HG02981 (cell line): ENCODE results near the gene COG3.
"Not testable (repeated sequence)": the region's sequence is repeated elsewhere in the genome, so short reads cannot be mapped to it uniquely, and the experiment has no call there.

Experiments used
- ATAC-seq: cut with Tn5 transposase; IDR thresholded peaks from one replicate; pipeline ENCODE4 v1.9.1; 2021; ENCODE audit warnings: mild to moderate bottlenecking, moderate library complexity; ENCODE audit not compliant: unreplicated experiment

The COG3 gene, protein sequence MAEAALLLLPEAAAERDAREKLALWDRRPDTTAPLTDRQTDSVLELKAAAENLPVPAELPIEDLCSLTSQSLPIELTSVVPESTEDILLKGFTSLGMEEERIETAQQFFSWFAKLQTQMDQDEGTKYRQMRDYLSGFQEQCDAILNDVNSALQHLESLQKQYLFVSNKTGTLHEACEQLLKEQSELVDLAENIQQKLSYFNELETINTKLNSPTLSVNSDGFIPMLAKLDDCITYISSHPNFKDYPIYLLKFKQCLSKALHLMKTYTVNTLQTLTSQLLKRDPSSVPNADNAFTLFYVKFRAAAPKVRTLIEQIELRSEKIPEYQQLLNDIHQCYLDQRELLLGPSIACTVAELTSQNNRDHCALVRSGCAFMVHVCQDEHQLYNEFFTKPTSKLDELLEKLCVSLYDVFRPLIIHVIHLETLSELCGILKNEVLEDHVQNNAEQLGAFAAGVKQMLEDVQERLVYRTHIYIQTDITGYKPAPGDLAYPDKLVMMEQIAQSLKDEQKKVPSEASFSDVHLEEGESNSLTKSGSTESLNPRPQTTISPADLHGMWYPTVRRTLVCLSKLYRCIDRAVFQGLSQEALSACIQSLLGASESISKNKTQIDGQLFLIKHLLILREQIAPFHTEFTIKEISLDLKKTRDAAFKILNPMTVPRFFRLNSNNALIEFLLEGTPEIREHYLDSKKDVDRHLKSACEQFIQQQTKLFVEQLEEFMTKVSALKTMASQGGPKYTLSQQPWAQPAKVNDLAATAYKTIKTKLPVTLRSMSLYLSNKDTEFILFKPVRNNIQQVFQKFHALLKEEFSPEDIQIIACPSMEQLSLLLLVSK

DNA sequence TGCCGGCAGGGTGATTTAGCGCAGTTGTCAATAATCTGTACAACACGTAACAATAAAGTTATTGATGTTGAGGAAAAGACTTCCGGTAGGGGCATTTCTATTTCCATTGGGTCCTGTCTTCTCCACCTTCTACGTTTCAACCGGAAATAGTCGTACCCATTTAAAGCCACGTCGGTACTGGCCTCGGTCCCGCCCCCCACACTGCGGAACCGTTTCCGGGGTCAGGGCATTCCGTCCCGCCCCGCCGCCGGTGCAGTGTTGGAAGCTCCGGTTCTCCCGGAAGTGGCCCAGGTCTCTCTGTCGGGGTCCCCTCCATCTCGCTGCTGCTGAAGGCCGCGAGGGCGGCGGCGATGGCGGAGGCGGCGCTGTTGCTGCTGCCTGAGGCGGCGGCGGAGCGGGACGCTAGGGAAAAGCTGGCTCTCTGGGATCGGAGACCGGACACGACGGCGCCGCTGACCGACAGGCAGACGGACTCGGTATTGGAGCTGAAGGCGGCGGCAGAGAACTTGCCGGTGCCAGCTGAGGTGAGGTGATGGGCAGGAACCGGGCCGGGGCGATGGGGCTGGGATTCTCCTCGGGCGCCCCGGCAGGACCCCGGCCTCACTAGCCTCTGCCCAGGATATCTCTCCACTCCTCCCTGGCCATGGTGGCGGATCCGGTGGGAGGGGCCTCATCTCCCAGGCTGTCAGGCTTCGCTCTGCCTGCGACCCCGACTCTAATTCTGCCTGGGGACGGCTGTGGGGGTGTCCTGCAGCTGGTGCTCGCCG lies at the start of gene COG3:
COG3 (plus strand) TSS at position 253 of the 767 bp plus-strand sequence; CDS start at position 351, 98 bp downstream.
- peak; percentile 96 for ATAC-seq

DNA sequence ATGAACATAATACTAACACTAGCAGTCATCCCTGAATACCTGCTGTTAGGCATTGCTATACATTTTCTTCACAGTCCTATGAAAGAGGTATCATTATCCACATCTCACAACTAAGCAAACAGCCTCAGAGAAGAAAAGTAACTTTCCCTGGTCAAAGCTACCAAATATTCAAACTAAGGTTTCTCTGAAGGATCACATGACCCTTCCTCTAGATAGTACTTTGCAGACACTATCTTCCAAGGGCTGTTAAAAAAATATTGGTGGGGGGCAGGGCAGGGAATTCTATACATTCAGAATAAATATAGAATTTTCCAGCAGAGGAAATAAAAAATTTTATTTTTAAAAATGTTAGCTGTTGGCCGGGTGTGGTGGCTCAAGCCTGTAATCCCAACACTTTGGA lies 49.6 kb upstream of the COG3 start:
- no peak for ATAC-seq

DNA sequence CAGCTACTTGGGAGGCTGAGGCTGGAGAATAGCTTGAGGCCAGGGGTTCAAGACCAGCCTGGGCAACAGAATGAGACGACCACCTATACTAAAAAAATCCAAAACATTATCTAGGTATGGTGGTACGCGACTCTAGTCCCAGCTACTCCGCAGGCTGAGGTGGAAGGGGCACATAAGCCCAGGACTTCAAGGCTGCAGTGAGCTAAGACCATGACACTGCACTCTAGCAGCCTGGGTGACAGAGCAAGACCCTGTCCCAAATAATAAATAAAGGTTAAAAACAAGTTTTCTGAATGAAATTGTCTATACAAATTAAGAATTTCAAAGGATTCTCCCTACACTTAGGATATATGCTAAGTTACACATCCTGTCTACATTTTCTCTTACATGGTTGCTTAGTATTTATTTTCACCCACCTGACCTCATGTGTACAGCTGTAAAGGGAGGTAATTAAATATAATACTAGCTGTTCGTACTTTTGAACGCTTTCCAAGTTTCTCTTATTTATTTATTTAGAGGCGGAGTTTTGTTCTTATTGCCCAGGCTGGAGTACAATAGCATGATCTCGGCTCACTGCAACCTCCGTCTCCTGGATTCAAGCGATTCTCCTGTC lies 48.1 kb upstream of the COG3 start:
- ATAC-seq = no peak

DNA sequence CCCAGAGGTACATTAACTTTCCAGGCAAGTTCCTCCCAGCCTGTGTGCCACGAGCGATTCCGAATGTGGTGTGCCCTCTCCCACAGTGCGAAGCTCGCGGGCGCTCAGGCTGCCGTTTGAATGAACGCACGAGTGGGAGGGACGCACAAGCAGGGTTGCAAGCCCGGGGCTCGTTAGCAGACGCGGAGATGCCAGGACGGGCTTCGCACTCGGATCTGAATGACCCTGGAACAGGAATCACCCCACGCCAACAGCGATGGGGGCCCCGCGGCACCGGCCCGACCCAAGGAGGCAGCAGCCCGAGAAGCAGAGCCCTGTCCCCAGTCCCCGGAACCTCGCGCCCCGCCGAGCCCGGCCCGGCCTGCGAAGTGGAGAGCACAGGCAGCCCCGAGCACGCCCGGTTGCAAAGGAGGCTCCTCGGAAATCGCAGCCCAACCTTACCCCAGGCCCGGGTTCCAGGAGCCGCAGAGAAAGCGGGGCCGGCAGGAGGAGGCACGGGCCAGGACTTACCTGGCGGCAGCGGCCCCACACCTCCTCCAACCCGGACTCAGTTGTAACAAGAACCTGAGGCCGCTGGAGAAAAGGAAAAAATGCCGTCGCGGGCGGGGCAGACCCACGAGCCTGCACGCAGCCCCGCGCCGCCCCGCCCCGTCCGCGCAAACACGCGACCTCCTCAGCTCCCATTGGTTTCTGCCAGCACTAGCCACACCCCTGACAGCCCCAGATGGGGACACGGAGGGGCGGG lies 46.8 kb upstream of the COG3 start, which contains the start of gene SLC25A30:
SLC25A30 (minus strand) TSS at position 584 of the 745 bp plus-strand sequence. CDS start 6,948 bp downstream, outside the sequence.
- peak; percentile 90 for ATAC-seq

DNA sequence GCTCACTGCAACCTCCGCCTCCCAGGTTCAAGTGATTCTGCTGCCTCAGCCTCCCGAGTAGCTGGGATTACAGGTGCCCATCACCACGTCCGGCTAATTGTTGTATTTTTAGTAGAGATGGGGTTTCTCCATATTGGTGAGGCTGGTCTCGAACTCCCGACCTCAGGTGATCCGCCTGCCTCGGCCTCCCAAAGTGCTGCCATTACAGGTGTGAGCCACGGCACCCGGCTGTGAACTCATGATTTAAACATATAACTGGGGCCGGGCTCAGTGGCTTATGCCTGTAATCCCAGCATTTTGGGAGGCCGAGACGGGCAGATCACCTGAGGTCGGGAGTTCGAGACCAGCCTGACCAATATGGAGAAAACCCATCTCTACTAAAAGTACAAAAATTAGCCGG lies 45.4 kb upstream of the COG3 start:
- not testable (repeated sequence) for ATAC-seq

DNA sequence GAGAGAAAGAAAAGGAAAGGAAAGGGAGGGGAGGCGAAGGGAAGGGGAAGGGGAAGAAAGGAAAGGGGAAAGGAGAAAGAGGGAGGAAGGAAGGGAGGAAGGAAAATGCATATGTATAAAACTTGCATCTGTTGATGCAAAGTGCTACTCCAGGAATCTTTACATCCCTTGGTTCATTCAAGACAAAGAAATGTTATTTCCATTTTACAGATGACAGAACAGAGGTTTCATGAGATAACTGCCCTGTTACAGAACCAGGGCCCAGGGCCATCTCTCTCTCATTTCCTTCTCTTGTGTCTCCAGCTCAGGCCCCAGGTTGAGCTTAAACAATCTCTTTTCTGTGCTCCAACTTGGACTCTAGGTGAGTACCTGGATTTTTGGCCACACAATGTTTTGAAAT lies 44.8 kb upstream of the COG3 start:
- no peak for ATAC-seq

DNA sequence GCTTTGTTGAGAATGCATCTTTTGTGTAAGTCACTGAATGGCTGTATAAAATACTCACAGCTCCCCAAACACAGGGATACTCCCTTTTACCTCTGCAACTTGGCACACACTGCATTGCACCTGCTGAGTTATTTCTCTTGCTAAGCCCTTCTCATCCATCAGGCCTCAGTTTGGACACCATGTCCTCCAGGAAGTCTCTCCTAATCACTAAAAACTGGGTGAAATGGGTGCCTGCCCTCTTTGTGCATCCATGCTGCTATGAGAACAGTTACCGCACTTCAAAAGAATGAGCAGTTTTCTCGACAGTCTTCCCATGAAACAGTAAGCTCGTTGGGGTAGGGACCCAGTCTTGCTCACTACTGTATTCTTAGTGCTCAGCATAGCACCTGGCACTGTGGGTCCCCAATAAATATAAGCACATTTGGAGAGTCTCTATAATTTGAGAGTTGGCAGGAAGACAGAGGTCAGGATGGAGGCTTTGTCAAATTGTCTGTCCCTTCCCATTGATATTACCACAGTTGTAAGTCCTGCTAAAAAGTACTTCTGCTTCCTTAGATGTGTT lies 41.9 kb upstream of the COG3 start:
- ATAC-seq = no peak

DNA sequence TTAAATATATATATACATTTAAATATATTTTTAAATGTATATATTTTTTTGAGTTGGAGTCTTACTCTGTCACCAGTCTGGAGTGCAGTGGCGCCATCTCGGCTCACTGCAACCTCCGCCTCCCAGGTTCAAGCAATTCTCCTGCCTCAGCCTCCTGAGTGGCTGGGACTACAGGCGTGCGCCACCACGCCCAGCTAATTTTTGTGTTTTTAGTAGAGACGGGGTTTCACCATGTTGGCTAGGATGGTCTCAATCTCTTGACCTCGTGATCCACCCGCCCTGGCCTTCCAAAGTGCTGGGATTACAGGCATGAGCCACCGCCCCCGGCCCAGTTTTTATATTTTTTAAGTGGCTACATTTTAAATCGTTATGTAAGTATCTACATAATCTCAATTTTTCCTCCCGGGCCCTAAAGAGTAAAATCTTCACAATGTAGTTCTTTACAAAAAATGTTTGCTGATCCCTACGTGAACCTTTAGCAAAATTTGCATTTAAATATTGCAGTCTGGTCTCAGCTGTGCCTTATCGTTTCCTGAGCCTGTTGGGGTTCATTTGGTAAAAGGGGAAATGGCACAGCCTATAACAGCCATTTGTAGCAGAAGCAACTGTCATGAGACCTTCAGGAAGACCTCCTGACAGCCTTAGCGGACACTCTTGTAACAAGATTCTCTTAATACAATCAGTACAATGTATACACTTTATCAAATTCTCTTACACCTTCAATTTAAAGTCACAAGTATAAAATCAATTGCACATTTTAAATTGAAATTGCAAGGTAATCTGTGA lies 38.5 kb upstream of the COG3 start:
- not testable (repeated sequence) for ATAC-seq

DNA sequence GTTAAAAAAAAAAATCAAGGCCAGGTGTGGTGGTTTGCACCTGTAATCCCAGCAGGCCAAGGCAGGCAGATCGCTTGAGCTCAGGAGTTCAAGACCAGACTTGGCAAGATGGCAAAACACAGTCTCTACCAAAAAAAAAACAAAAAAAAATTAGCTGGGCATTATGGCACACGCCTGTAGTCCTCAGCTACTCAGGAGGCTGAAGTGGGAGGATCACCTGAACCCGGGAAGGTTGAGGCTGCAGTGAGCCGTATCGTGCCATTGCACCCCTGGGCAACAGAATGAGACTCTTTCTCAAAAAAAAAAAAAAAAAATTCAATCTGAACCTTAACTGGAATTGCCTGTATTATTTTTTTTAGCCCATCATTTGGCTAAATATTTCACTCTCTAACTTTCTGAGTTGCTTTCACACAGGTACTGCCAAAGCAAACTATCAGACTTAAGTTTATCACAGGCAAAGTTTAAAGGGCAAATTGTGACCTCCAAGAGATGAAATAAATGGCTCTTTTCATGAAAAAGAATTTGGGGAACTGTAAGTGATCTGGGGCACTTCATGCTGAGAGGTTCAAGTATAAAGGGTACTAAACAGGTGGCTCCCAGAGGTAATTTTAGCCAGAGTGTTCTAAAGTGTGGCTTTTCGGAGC lies 31.9 kb upstream of the COG3 start:
- ATAC-seq = no peak

DNA sequence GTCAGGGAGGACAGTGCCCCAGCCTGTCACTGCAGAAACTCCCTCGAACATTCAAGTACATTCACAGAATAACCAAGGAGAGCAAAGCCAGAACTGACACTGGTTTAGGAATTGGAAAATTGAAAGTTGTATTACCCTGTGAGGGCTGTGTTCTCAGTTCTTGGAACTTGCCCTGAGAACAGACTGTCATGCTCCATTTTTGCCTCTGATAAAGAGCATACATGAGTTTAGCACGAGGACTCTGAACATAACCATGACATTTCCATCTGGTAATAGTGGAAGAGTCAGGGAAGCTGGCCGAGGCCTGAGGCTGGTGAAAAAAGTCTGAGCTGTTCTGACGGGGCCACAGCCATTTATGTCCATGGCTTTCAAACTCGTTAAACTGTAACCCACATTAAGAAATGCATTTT lies 31.4 kb upstream of the COG3 start:
- ATAC-seq = no peak

DNA sequence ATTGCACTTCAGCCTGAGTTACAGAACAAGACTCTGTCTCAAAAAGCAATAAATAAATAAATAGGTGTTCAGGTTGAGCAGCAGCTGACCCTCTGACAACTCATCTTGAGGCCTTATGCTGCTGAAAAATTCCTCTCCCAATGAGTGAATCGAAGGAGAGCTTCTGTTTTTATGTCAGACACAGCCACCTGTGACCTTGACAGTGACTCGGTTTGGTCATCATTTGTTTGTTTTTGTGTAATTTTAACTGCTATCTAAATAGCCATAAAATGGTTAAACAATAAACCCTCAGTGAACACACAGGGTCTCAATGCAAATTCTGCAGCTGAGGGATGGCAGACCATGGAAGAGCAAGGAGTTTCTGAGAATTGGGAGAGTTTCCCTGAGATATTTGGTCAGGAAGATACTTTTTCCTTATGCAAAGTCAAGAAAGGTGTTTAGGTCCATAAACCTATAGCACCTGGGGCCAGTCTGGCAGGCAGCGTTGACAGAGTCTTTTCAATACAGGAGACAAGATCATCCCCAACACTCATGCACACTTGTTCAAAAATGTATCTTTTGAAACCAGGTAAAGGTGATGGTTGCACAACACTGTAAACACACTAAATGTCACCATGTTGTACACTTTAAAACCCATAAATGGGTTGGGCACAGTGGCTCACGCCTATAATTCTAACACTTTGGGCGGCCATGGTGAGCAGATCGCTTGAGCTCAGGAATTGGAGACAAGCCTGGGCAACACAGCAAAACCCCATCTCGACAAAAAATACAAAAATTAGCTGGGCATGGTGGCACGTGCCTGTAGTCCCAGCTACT lies 30.0 kb upstream of the COG3 start:
- ATAC-seq = no peak

DNA sequence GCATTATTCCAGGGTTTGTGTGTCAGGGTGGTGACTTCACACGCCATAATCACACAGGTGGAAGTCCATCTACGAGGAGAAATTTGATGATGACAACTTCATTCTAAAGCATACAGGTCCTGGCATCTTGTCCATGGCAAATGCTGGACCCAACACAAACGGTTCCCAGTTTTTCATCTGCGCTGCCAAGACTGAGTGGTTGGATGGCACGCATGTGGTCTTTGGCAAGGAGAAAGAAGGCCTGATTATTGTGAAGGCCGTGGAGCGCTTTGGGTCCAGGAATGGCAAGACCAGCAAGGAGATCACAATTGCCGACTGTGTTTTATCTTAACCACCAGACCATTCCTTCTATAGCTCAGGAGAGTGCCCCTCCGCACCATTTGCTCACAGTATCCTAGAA lies 28.4 kb upstream of the COG3 start:
- no peak for ATAC-seq

DNA sequence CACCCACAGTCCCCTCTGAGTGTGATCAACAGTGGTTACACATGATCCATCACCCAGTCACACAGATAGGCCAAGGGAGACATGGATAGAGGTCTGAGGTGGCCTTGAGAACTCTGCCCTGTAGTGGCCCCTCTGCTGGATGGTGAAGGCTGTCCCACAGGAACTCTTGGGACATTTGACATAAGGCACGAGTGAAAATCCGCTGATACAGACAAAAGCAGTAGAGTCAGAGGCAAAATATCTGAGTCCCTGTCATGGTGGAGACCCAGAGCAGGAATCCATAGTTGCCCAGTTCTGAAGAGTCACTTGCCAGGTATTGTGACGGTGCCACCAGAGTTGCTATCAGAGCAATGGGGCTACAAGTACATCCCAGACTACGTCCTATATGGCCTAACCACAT lies 27.8 kb upstream of the COG3 start:
- no peak for ATAC-seq

DNA sequence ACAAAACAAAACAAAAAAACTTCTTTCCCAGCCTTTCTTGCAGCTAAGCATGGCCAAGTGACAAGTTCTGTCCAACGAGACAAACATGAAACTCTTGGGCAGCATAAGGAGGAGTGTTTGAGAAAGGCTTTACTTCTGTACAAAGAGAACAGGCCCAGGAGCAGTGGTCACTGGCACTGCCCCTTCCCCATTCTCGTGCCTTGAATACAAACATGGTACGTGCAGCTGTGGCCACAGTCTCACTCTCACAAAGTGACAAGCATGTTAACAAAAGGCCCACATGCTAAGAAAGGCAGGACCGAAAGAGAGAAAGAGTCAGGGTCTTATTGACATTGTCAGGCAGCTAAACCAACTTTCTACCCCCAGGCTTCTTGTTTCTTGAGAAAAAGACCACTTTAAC lies 26.8 kb upstream of the COG3 start:
- ATAC-seq = no peak

DNA sequence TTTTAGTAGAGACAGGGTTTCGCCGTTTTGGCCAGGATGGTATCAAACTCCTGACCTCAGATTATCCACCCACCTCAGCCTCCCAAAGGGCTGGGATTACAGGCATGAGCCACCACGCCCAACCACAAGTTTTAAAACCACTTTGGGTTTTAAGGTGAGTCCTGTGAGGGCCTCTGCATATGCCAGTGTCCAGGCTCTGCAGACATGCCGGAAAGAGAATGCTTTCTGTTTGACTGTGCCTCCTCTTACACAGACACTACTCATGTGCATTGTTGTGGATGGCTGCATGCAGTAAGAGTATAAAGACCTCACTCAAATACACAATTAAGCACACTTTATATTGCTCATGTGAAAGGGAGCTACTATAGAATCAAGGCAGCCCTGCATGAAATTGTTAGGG lies 25.7 kb upstream of the COG3 start:
- no peak for ATAC-seq

DNA sequence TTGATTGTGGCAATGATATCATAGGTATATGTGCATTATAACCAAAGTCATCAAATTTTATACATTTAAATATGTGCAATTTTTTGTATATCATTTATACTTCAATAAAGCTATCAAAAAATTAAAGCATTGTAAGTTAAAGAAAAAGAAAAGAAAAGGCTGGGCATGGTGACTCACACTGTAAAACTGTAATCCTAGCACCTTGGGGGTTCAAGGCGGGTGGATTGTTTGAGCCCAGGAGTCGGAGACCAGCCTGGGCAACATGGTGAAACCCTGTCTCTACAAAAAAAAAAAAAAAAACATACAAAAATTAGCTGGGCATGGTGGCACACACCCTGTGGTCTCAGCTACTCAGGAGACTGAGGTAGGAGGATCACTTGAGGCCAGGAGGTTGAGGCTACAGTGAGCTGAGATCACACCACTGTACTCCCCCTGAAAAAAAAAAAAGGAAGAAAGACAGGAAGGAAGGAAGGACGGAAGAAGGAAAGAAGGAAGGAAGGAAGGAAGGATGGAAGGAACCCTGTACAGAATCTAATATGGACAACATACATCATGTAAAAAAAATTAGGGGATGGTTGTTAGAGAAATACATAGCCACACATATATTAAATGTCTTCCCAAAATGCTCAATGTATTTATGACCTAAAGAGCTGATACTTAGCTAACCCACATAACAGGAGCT lies 24.8 kb upstream of the COG3 start:
- ATAC-seq = no peak

DNA sequence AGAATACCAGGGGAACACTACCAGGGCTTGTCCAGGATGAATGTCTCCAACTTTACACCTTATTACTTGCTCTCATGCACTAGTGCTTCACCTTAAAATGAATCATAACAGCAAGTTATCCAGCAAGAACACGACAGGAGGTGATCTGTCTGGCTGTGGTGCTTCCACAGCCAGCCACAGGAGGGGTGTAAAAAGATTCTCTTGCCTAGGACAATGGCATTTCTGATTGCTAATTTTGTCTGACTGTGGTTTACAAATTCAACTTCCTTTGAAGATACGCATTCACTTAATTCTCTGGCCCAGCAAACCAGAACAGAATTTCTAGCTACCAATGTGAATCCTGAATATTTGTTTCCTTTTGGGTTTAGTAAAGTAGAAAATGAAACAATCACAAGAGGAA lies 23.1 kb upstream of the COG3 start:
- ATAC-seq = peak; percentile 67
